ENCODE results near the gene FBP2.

- TF ChIP-seq POLR2A (IDR thresholded peaks at IDR 0.05) (no peak), POLR2AphosphoS5 (IDR thresholded peaks at IDR 0.05) (no peak), CTCF (IDR thresholded peaks at IDR 0.05) (no peak)
Measured at GRCh38 chr9:94591876-94592275, 1.7 kb downstream of the FBP2 start.

Data from suprapubic skin (tissue), 4 donors.